Sigmoid colon (tissue), 7 donors: Measurements from ENCODE around the gene TENT4A. TPM values are rescaled to one million over a fixed set of nuclear protein-coding genes. Genes with fewer than 3 reads are reported as not detected.

ENCODE experiments used
- DNase-seq: peaks from one replicate; pipeline ENCODE4 v3.0.0-alpha.2; 2019
- H3K27ac ChIP-seq, 4 donors: fragments of 200-600 bp; sonication (generic); one replicate each; pipeline ENCODE4 v1.5.1; 2016 to 2019; ENCODE audit warnings: mild to moderate bottlenecking in 1 of 4
- H3K27me3 ChIP-seq, 3 donors: fragments of 200-600 bp; sonication (generic); one replicate each; pipeline ENCODE4 v1.5.1; 2019; ENCODE audit warnings: mild to moderate bottlenecking in 1 of 3
- H3K36me3 ChIP-seq, 4 donors: fragments of 200-600 bp; sonication (generic); one replicate each; pipeline ENCODE4 v1.5.1; 2016 to 2019
- H3K4me1 ChIP-seq, 4 donors: fragments of 200-600 bp; sonication (generic); one replicate each; pipeline ENCODE4 v1.5.1; 2017 to 2019
- H3K4me3 ChIP-seq, 4 donors: fragments of 200-600 bp; sonication (generic); one replicate each; pipeline ENCODE4 v1.5.1; 2017 to 2019; ENCODE audit warnings: mild to moderate bottlenecking in 2 of 4, moderate library complexity in 1 of 4
- H3K9me3 ChIP-seq, 4 donors: fragments of 200-600 bp in 3 of 4; sonication (generic) in 3 of 4; one replicate each; pipeline versions ENCODE4 v1.5.1 to v1.6.1; 2013 to 2019
- CTCF ChIP-seq, 4 experiments: fragments of 450-650 bp in 3 of 4; fragments of 200-600 bp in 1 of 4; IDR thresholded peaks; one replicate each; pipeline ENCODE4 v1.5.1; 2016 to 2019; ENCODE audit warnings: antibody characterized with exemption in 4 of 4, mild to moderate bottlenecking in 3 of 4, moderate library complexity in 2 of 4
- EP300 ChIP-seq, 4 donors: sonication (generic); formaldehyde crosslinking; IDR thresholded peaks; one replicate each; pipeline ENCODE4 v1.6.1; 2017; ENCODE audit warnings: antibody characterized with exemption in 4 of 4
- POLR2A ChIP-seq, 2 donors: fragments of 450-650 bp; IDR thresholded peaks; one replicate each; pipeline ENCODE4 v1.6.1; 2016; ENCODE audit warnings: antibody characterized with exemption in 2 of 2, mild to moderate bottlenecking in 2 of 2, moderate library complexity in 2 of 2
- POLR2AphosphoS5 ChIP-seq, 4 donors: sonication (generic); formaldehyde crosslinking; IDR thresholded peaks; one replicate each; pipeline ENCODE4 v1.6.1; 2017; ENCODE audit warnings: antibody characterized with exemption in 4 of 4
- WGBS, 2 donors: extraction: QIAGEN DNeasy Blood & Tissue Kit; methylation state at CpG; one replicate each; pipeline ENCODE4 v1.1.7; 2013; 5-methylcytosine and 5-hydroxymethylcytosine counted together
- intact Hi-C: fragments of 100-400 bp; cut with DNase I; formaldehyde crosslinking; loops from one replicate; pipeline ENCODE4 v1.15.1; 2023
- polyA plus RNA-seq, 3 donors: library from polyadenylated mRNA; stranded (reverse); fragments of 200-250 nt; gene quantifications; one replicate each; pipeline ENCODE4 v1.2.3, GENCODE V29; 2013
- total RNA-seq, 4 donors: library from RNA; depleted of rRNA; stranded (reverse); fragments of >200 nt; gene quantifications; one replicate each; pipeline ENCODE4 v1.1.0, GENCODE V29; 2016
- donor health status: healthy with polysubstance abuse.
- donor health status: Bipolar disorder and iron deficiency.
- donor health status: healthy.

Gene TENT4A
- total and polyA plus RNA-seq, 7 donors: 3.0 to 27.4 (median 14.6) TPM

GRCh38 chr5:6742081-6742758, 29.0 kb downstream of the TENT4A start:
- H3K36me3 ChIP-seq: peaks cover 4 to 85% (median 22%) of the 10 kb centered on the region in 4 donors
- WGBS, 2 donors: 92 to 93% methylated on average over 13 of the region's 13 CpGs
- peaks cover 0 to 6% (median 4%) of the 10 kb centered on the region in 4 donors for H3K4me1 ChIP-seq
- H3K4me3 ChIP-seq: no peak overlapping the region
- intact Hi-C loops: loop anchor here (10.0 kb wide), 1 partner anchor 367 kb away; the partner anchor contains the start of gene MED10
- TF ChIP-seq CTCF (IDR thresholded peaks at IDR 0.05) (no peak), POLR2A (IDR thresholded peaks at IDR 0.05) (no peak), POLR2AphosphoS5 (IDR thresholded peaks at IDR 0.05) (no peak), EP300 (IDR thresholded peaks at IDR 0.05) (no peak)
- DNase-seq: peak; percentile 61
- H3K9me3 ChIP-seq: no peaks in the 10 kb centered on the region
- H3K27ac ChIP-seq: no peak overlapping the region
- no peaks in the 10 kb centered on the region for H3K27me3 ChIP-seq

- no peak overlapping the region for H3K27ac ChIP-seq
- H3K9me3 ChIP-seq: no peaks in the 10 kb centered on the region
- H3K4me3 ChIP-seq: no peak overlapping the region
- intact Hi-C loops: loop anchor here (10.0 kb wide), 1 partner anchor 368 kb away; the partner anchor contains the start of gene MED10
- WGBS, 2 donors: 86 to 89% methylated on average over 10 of the region's 10 CpGs
- no peaks in the 10 kb centered on the region for H3K27me3 ChIP-seq
- peaks cover 0 to 6% (median 4%) of the 10 kb centered on the region in 4 donors for H3K4me1 ChIP-seq
- DNase-seq: peak; percentile 37
- TF ChIP-seq CTCF (IDR thresholded peaks at IDR 0.05) (no peak), POLR2AphosphoS5 (IDR thresholded peaks at IDR 0.05) (no peak), EP300 (IDR thresholded peaks at IDR 0.05) (no peak), POLR2A (IDR thresholded peaks at IDR 0.05) (no peak)
- peaks cover 4 to 83% (median 26%) of the 10 kb centered on the region in 4 donors for H3K36me3 ChIP-seq
These were observed 29.9 kb downstream of the TENT4A start for GRCh38 chr5:6743161-6743560.

- TF ChIP-seq POLR2AphosphoS5 (IDR thresholded peaks at IDR 0.05): no peak
- no peak for TF ChIP-seq POLR2A (IDR thresholded peaks at IDR 0.05)
- TF ChIP-seq EP300 (IDR thresholded peaks at IDR 0.05): no peak
- no peak for TF ChIP-seq CTCF (IDR thresholded peaks at IDR 0.05)
- peaks cover 0 to 6% (median 4%) of the 10 kb centered on the region in 4 donors for H3K4me1 ChIP-seq
- 79 to 84% methylated on average over 12 of the region's 12 CpGs for WGBS, 2 donors
- no peaks in the 10 kb centered on the region for H3K27me3 ChIP-seq
- intact Hi-C loops: loop anchor here (1.0 to 10.0 kb wide), 4 partner anchors 33 to 1253 kb away; partner anchors contain the start of genes MED10, NSUN2, SRD5A1 and TENT4A
- no peak overlapping the region for H3K4me3 ChIP-seq
- no peaks in the 10 kb centered on the region for H3K9me3 ChIP-seq
- peaks cover 0 to 83% (median 20%) of the 10 kb centered on the region in 4 donors for H3K36me3 ChIP-seq
- peak overlapping the region in 3 of 4 donors; percentile 9 to 61 (median 24) for H3K27ac ChIP-seq
- DNase-seq: peak; percentile 57
These were observed 31.8 kb downstream of the TENT4A start for GRCh38 chr5:6744841-6745705.

GRCh38 chr5:6745706-6746222, 32.5 kb downstream of the TENT4A start:
- peak; percentile 18 for DNase-seq
- Histone ChIP-seq H3K4me3 (no peak overlapping the region), H3K9me3 (no peaks in the 10 kb centered on the region), H3K27me3 (no peaks in the 10 kb centered on the region), H3K27ac (peak overlapping the region in 2 of 4 donors; percentile 24 to 61), H3K36me3 (peaks cover 0 to 83% (median 15%) of the 10 kb centered on the region in 4 donors), H3K4me1 (peaks cover 0 to 6% (median 4%) of the 10 kb centered on the region in 4 donors)
- TF ChIP-seq EP300 (IDR thresholded peaks at IDR 0.05) (no peak), CTCF (IDR thresholded peaks at IDR 0.05) (peak; percentile 53 to 79 (median 76)), POLR2AphosphoS5 (IDR thresholded peaks at IDR 0.05) (peak in 1 of 4 donors; percentile 27), POLR2A (IDR thresholded peaks at IDR 0.05) (no peak)
- intact Hi-C loops: loop anchor here (1.0 to 10.0 kb wide), 4 partner anchors 33 to 1253 kb away; partner anchors contain the start of genes MED10, NSUN2, SRD5A1 and TENT4A
- 66 to 72% methylated on average over 10 of the region's 10 CpGs for WGBS, 2 donors
